HG02678 (cell line): ENCODE data around the gene ASPN.

Experiments used
- ATAC-seq: cut with Tn5 transposase; IDR thresholded peaks from one replicate; pipeline ENCODE4 v1.9.1; 2021; ENCODE audit warnings: mild to moderate bottlenecking, moderate library complexity; ENCODE audit not compliant: unreplicated experiment

The ASPN gene

GRCh38 chr9:92478783-92479182, 3.5 kb downstream of the ASPN start:
- ATAC-seq, result no peak

GRCh38 chr9:92476962-92477361, 5.3 kb downstream of the ASPN start:
- peak; percentile 72 for ATAC-seq

- no peak for ATAC-seq
Measured at GRCh38 chr9:92474587-92474986, 7.7 kb downstream of the ASPN start.

- no peak for ATAC-seq
Measured at GRCh38 chr9:92468206-92468605, 14.1 kb downstream of the ASPN start.

- no peak for ATAC-seq
Measured at GRCh38 chr9:92467511-92467910, 14.8 kb downstream of the ASPN start.

- ATAC-seq, result no peak
Measured at GRCh38 chr9:92467041-92467440, 15.3 kb downstream of the ASPN start.

GRCh38 chr9:92463984-92464383, 18.3 kb downstream of the ASPN start:
- no peak for ATAC-seq

GRCh38 chr9:92463387-92463786, 18.9 kb downstream of the ASPN start:
- ATAC-seq, result no peak

- ATAC-seq, result no peak
Measured at GRCh38 chr9:92457576-92457975, 24.7 kb downstream of the ASPN start.

GRCh38 chr9:92455217-92455616, 27.1 kb downstream of the ASPN start:
- ATAC-seq, result no peak

GRCh38 chr9:92446536-92446935, 35.8 kb downstream of the ASPN start:
- no peak for ATAC-seq

- ATAC-seq, result no peak
Measured at GRCh38 chr9:92444841-92445240, 37.5 kb downstream of the ASPN start.

GRCh38 chr9:92440751-92441046, 41.6 kb downstream of the ASPN start:
- peak; percentile 42 for ATAC-seq

- no peak for ATAC-seq
Measured at GRCh38 chr9:92439921-92440750, 42.2 kb downstream of the ASPN start.

- no peak for ATAC-seq
Measured at GRCh38 chr9:92438900-92439526, 43.3 kb downstream of the ASPN start.

- ATAC-seq, result no peak
Measured at GRCh38 chr9:92435263-92435662, 47.0 kb downstream of the ASPN start.

- ATAC-seq, result no peak
Measured at GRCh38 chr9:92432972-92433548, 49.2 kb downstream of the ASPN start.

GRCh38 chr9:92432350-92432749, 50.0 kb downstream of the ASPN start:
- no peak for ATAC-seq

GRCh38 chr9:92429836-92430235, 52.5 kb downstream of the ASPN start:
- ATAC-seq, result no peak

- ATAC-seq, result no peak
Measured at GRCh38 chr9:92426501-92427145, 55.7 kb downstream of the ASPN start.

- no peak for ATAC-seq
Measured at GRCh38 chr9:92425474-92425873, 56.8 kb downstream of the ASPN start.

GRCh38 chr9:92424340-92424739, 58.0 kb downstream of the ASPN start, which contains the start of gene OMD:
OMD (minus strand) TSS chr9:92424471; CDS start chr9:92417558, 6,913 bp downstream.
- no peak for ATAC-seq
